Measurements from ENCODE around the gene RNF227.

Gene RNF227

DNA sequence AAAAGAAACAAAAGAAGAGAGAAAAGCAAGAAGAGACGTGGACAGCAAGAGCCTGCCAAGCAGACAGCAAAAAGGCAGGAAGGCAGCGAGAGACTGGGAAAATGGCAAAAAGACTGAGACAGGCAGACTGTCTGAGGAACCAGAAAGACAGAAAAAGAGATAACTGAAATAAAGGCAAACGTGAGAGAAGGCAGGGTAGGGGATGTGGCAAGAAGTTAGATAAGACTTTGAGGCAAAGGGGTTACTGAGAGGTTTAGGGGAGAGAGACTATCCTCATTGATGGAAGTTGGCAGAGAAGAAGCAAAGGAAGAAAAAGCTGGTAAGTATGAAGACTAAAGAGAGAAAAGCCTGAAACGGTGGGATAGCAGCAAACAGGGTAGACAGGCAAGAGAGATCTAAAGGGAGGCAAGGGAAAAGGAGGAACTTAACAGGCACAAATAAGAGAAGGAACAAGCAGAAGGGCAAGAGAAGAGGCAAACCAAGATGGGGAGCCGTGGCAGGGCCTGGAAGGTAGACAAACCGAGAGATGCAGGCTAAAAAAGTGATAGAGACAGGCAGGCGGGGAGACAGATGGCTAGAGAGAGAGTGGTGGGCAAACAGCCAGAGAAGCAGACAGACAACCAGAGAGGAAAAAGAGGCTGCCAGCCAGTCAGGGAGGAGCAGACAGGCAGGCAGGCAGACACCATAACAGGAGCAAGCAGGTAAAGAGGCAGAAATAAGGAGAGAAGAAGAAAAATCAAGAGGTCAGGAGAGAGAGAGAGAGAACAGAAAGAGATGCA lies 34.6 kb downstream of the RNF227 start:
- H3K4me3 ChIP-seq (ENCODE audit: low read depth, low read length) = no peak overlapping the region
- TF ChIP-seq, protein P1, sequence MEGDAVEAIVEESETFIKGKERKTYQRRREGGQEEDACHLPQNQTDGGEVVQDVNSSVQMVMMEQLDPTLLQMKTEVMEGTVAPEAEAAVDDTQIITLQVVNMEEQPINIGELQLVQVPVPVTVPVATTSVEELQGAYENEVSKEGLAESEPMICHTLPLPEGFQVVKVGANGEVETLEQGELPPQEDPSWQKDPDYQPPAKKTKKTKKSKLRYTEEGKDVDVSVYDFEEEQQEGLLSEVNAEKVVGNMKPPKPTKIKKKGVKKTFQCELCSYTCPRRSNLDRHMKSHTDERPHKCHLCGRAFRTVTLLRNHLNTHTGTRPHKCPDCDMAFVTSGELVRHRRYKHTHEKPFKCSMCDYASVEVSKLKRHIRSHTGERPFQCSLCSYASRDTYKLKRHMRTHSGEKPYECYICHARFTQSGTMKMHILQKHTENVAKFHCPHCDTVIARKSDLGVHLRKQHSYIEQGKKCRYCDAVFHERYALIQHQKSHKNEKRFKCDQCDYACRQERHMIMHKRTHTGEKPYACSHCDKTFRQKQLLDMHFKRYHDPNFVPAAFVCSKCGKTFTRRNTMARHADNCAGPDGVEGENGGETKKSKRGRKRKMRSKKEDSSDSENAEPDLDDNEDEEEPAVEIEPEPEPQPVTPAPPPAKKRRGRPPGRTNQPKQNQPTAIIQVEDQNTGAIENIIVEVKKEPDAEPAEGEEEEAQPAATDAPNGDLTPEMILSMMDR (IDR thresholded peaks at IDR 0.05; ENCODE audit: insufficient read depth, low read depth, low read length, missing control alignments) = no peak
- no peak for DNase-seq (ENCODE audit: low read depth)

DNA sequence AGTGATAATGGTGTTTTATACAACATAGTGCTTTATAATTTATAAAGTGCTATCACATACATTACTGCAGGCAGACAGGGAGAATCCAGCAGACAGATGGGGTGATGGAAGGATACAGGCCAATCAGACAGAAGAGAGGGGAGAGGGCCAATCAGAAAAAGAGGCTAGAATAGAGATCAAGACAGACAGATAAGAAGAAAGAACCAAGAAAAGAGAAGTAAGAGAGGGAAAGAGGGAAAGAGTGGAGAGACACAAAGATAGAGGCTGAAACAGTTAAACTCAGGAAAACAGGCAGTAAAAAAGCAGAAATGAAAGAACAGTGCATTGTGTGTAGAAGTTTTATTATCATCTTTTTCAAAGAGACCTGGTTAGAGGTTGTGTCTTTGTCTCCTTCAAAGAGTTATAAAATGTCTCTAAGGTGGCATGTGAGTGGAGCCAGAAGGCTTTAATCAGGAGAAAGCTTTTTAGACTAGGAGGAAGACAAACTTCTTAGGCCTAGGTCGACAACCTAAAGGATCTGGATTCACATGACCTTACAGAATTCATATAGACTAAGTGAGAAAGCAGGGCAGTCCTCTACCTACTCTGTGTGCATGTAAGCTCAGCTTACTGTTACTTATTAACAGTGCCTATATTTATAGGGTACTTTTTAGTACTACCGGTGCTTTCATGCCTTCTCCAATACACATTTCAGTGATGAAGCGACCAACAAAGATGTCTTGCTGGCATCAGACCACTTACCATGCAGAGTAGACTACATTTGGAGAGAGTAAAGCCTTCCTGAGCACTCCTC lies 35.8 kb downstream of the RNF227 start:
- TF ChIP-seq, protein P1 (IDR thresholded peaks at IDR 0.05; ENCODE audit: insufficient read depth, low read depth, low read length, missing control alignments) = no peak
- no peak overlapping the region for H3K4me3 ChIP-seq (ENCODE audit: low read depth, low read length)
- DNase-seq (ENCODE audit: low read depth) = no peak

DNA sequence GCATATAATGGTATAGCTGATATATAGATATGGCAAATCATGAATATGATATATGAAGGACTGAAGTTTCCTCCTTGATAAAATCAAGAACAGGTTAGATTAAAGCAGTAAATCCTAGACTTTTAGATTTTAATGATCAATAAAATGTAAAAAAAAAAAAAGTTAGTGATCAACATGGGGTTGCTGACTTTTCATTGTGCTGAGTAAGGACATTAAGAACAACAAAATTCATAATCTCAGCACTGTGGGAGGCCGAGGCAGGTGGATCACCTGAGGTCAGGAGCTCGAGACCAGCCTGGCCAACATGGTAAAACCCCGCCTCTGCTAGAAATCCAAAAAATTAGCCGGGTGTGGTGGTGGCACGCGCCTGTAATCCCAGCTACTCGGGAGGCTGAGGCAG lies 37.9 kb downstream of the RNF227 start:
- H3K4me3 ChIP-seq (ENCODE audit: low read depth, low read length) = no peak overlapping the region
- TF ChIP-seq, protein P1 (IDR thresholded peaks at IDR 0.05; ENCODE audit: insufficient read depth, low read depth, low read length, missing control alignments) = no peak
- no peak for DNase-seq (ENCODE audit: low read depth)

DNA sequence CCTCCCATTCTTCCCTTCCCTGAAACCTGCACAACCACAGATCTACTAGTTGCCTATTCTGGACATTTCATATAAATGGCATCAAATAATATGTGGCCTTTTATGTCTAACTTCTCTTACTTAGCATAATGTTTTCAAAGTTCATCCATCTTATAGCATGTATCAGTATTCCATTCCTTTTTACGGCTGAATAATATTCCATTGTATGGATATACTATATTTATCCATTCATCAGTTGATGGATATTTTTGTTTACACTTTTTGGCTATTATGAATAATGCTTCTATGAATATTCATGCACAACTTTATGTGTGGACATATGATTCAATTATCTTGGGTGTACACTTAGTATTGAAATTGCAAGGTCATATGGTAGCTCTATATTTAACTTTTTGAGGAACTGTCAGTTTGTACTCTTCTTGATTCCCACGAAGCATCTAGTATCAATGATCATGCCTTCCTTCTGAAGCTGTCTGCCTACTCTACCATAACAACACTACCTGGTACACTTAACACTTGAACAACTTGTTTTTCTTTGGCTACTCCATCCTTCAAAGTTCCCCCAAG lies 40.2 kb downstream of the RNF227 start:
- TF ChIP-seq, protein P1 (IDR thresholded peaks at IDR 0.05; ENCODE audit: insufficient read depth, low read depth, low read length, missing control alignments) = no peak
- DNase-seq (ENCODE audit: low read depth) = no peak
- H3K4me3 ChIP-seq (ENCODE audit: low read depth, low read length) = no peak overlapping the region

DNA sequence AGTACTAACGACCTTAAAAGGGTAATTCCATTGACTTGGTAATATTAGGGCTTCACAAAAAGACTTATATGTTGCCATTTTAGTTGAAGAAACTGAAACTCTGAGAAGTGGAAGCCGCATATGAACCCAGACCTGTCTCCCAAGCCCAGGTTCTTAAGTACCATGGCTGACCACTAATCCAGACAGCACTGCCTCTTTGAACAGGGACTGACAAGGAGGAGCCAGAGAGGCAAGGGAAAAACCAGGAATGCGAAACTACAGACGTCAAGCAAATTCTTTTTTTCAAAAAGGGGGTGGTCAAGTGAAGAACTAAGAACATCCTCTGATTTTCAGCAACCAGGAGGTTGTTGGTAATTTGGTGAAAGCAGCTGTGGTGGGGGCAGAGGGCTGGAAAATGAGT lies 43.0 kb downstream of the RNF227 start:
- DNase-seq (ENCODE audit: low read depth) = peak; percentile 24
- TF ChIP-seq, protein P1 (IDR thresholded peaks at IDR 0.05; ENCODE audit: insufficient read depth, low read depth, low read length, missing control alignments) = no peak
- no peak overlapping the region for H3K4me3 ChIP-seq (ENCODE audit: low read depth, low read length)

DNA sequence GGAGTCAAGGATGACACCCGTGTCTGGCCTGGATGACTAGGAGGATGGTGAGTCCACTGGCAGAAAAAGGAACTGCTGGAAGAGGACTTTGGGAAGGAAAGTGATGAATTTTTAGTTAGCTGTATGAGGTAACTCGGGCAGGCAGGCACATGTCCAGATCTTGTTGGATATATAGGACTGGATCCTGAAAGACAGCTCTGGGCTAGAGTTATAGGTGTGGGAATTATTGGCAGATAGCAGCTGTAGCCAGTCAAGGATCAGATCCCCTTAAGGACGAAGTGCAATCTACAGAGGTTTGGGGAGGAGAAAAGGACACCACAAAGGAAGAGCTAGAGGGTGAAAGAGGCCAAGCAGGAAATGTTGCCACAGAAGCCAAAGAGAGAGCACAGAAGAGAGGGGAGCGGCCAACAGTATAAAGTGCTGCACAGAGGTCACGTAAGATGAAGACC lies 48.2 kb downstream of the RNF227 start:
- H3K4me3 ChIP-seq (ENCODE audit: low read depth, low read length) = no peak overlapping the region
- TF ChIP-seq, protein P1 (IDR thresholded peaks at IDR 0.05; ENCODE audit: insufficient read depth, low read depth, low read length, missing control alignments) = no peak
- DNase-seq (ENCODE audit: low read depth) = no peak
